Glutamatergic neuron (in vitro differentiated cells): Measurements from ENCODE around the gene DNAJA2. TPM values are rescaled to one million over a fixed set of nuclear protein-coding genes. Genes with fewer than 3 reads are reported as not detected.

Experiments used
- DNase-seq: peaks from one replicate; pipeline ENCODE4 v3.0.0; 2022
- H3K27ac Mint-ChIP-seq: one replicate; pipeline ENCODE4 v1.8.0; 2020; ENCODE audit warnings: mild to moderate bottlenecking, mixed read lengths, inconsistent platforms; ENCODE audit not compliant: unreplicated experiment
- H3K27me3 Mint-ChIP-seq: one replicate; pipeline ENCODE4 v1.8.0; 2020; ENCODE audit warnings: mild to moderate bottlenecking, moderate library complexity, mixed read lengths, inconsistent platforms; ENCODE audit not compliant: unreplicated experiment
- H3K36me3 Mint-ChIP-seq: one replicate; pipeline ENCODE4 v1.8.0; 2020; ENCODE audit warnings: mild to moderate bottlenecking, mixed read lengths, inconsistent platforms; ENCODE audit not compliant: unreplicated experiment
- H3K4me1 Mint-ChIP-seq: one replicate; pipeline ENCODE4 v1.8.0; 2020; ENCODE audit warnings: mild to moderate bottlenecking, low read depth, mixed read lengths, inconsistent platforms; ENCODE audit not compliant: unreplicated experiment
- H3K4me3 Mint-ChIP-seq: one replicate; pipeline ENCODE4 v1.8.0; 2020; ENCODE audit warnings: mild to moderate bottlenecking, mixed read lengths, inconsistent platforms; ENCODE audit not compliant: unreplicated experiment
- H3K9me3 Mint-ChIP-seq: one replicate; pipeline ENCODE4 v1.8.0; 2020; ENCODE audit warnings: mild to moderate bottlenecking, moderate library complexity, mixed read lengths, inconsistent platforms; ENCODE audit not compliant: unreplicated experiment
- CTCF ChIP-seq: fragments of 200-600 bp; sonication (generic); IDR thresholded peaks from one replicate; pipeline ENCODE4 v1.5.0; 2021; ENCODE audit not compliant: partially characterized antibody, unreplicated experiment
- total RNA-seq: library from RNA; stranded (reverse); fragmentation: NEBNext Ultra II Directional; extraction: Animal tissue kit (Norgen Biotek cat#: 25700); gene quantifications from one replicate; pipeline ENCODE4 v1.2.1, GENCODE V29; 2021; ENCODE audit not compliant: unreplicated experiment

Gene DNAJA2
- total RNA-seq, 1 donor from 2014 or later = 95.8 TPM

DNA sequence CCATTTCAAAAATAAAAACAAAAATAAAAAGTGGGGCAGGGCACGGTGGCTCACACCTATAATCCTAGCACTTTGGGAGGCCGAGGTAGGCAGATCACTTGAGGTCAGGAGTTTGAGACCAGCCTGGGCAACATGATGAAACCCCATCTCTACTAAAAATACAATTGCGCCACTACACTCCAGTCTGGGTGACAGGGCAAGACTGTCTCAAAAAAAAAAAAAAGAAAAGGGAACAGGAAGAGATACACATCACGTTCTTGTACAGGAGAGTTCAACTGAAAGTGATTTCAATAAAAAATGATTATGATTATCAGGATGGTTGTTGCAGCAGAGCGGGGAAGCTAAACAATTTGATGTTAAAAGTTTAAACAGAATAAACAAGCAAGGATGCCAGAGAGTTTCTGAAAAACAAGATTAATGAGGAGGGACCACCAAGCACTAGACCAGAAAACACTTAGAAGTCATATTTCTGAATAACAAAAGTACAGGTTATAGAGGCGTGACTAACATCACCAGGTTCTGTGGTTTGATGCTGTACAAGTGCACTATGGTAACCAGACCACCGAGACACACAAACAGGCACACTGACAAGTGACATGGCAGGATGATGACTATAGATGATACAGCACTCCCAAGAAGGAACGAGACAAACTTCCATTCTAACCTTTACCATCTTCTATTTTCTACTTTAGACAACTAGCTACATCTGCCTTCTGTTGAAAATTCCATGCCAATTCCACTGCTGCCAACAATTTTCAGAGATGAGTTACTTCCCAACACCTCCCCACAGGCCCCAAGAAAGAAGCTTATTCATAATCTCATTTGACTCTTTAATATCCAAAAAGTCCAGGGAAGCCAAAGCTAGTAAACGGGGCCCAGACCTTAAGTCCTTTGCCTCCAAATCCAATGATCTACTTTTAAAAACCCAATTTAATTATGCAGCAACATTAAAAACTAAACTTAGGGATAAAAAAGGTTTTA, 11.8 kb downstream of the DNAJA2 start:
- Mint-ChIP-seq H3K4me1 (no peaks in the 10 kb centered on the region), H3K36me3 (peaks cover 4% of the 10 kb centered on the region), H3K9me3 (no peaks in the 10 kb centered on the region), H3K27me3 (no peaks in the 10 kb centered on the region), H3K27ac (no peak overlapping the region), H3K4me3 (no peak overlapping the region)
- no peak for TF ChIP-seq CTCF
- no peak for DNase-seq

- Mint-ChIP-seq H3K27me3 (no peaks in the 10 kb centered on the region), H3K4me1 (no peaks in the 10 kb centered on the region), H3K9me3 (no peaks in the 10 kb centered on the region), H3K27ac (no peak overlapping the region), H3K4me3 (no peak overlapping the region), H3K36me3 (no peaks in the 10 kb centered on the region)
- TF ChIP-seq CTCF = no peak
- no peak for DNase-seq
Observed at GRCh38 chr16:46954562-46954961, 18.9 kb downstream of the DNAJA2 start.

- no peak for TF ChIP-seq CTCF
- H3K4me3 Mint-ChIP-seq = no peak overlapping the region
- no peaks in the 10 kb centered on the region for H3K27me3 Mint-ChIP-seq
- no peak for DNase-seq
- H3K36me3 Mint-ChIP-seq = no peaks in the 10 kb centered on the region
- H3K9me3 Mint-ChIP-seq = no peaks in the 10 kb centered on the region
- no peak overlapping the region for H3K27ac Mint-ChIP-seq
- H3K4me1 Mint-ChIP-seq = no peaks in the 10 kb centered on the region
Observed at GRCh38 chr16:46950009-46950408, 23.5 kb downstream of the DNAJA2 start.

GRCh38 chr16:46949241-46949892, 24.1 kb downstream of the DNAJA2 start:
- no peak for DNase-seq
- H3K27ac Mint-ChIP-seq = no peak overlapping the region
- no peak for TF ChIP-seq CTCF
- H3K27me3 Mint-ChIP-seq = no peaks in the 10 kb centered on the region
- no peaks in the 10 kb centered on the region for H3K36me3 Mint-ChIP-seq
- H3K9me3 Mint-ChIP-seq = no peaks in the 10 kb centered on the region
- H3K4me1 Mint-ChIP-seq = no peaks in the 10 kb centered on the region
- H3K4me3 Mint-ChIP-seq = no peak overlapping the region
